GM12864 (cell line): ENCODE measurements around the gene PTTG2.
"Not testable (repeated sequence)": the region's sequence is repeated elsewhere in the genome, so short reads cannot be mapped to it uniquely, and the experiment has no call there.

Experiments used
- DNase-seq: peaks from one replicate; pipeline ENCODE4 v3.0.0-alpha.2; 2011; ENCODE audit warnings: low read depth
- H3K4me3 ChIP-seq: 2 replicates; pipeline ENCODE4 v1.5.1; 2011; ENCODE audit warnings: mild to moderate bottlenecking, low read depth, low read length, control low read depth
- TF ChIP-seq, protein P1 (sequence below): IDR thresholded peaks from 2 replicates; pipeline ENCODE4 v1.5.1; 2011; ENCODE audit warnings: low read depth, mild to moderate bottlenecking, moderate library complexity, low read length, control low read depth, inconsistent platforms; ENCODE audit errors: missing control alignments

The PTTG2 gene

DNA sequence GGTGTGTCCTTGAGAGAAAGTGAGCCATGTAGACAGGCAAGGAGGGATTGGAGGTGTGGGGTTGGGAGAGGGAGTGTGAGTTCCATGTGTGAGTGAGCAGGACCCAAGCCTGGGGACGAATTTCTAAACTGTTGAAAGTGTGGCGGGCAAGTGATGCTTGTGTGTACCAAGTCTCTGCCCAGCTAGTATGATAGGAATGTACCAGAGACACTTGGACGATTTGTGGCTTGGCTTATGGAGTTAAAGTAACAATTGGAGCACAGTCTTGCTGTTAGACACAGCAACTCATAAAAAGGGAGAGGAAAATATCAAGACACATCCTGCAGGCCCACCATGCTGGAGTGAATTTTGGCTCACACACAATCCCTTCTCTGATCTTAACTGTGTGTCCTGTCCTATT lies 8.5 kb downstream of the PTTG2 start:
- no peak for DNase-seq
- no peak overlapping the region for H3K4me3 ChIP-seq
- TF ChIP-seq, protein P1, sequence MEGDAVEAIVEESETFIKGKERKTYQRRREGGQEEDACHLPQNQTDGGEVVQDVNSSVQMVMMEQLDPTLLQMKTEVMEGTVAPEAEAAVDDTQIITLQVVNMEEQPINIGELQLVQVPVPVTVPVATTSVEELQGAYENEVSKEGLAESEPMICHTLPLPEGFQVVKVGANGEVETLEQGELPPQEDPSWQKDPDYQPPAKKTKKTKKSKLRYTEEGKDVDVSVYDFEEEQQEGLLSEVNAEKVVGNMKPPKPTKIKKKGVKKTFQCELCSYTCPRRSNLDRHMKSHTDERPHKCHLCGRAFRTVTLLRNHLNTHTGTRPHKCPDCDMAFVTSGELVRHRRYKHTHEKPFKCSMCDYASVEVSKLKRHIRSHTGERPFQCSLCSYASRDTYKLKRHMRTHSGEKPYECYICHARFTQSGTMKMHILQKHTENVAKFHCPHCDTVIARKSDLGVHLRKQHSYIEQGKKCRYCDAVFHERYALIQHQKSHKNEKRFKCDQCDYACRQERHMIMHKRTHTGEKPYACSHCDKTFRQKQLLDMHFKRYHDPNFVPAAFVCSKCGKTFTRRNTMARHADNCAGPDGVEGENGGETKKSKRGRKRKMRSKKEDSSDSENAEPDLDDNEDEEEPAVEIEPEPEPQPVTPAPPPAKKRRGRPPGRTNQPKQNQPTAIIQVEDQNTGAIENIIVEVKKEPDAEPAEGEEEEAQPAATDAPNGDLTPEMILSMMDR, result no peak

DNA sequence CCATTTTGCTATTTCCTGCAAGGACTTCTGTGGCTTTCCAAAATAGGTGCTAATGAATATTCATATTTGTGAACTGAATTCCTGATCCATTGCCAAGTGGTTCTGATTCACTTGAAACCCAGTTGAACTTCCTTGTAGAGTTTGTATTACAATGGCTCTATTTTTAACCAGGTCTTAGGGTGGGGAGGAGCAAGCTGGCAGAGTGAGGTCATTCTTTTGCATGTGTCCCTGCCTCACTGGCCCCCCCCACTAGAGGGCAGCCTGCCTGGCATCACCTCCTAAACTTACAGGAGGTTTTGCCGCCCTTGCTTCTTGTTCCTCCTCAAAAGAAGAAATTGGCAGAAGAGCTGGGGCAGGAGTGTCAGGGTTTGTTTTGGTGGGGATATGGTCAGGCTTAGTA lies 10.5 kb downstream of the PTTG2 start:
- no peak overlapping the region for H3K4me3 ChIP-seq
- TF ChIP-seq, protein P1, result peak; percentile 67
- no peak for DNase-seq

GRCh38 chr4:37971202-37971601 lies 11.0 kb downstream of the PTTG2 start:
- TF ChIP-seq, protein P1, result no peak
- H3K4me3 ChIP-seq, result no peak overlapping the region
- no peak for DNase-seq

DNA sequence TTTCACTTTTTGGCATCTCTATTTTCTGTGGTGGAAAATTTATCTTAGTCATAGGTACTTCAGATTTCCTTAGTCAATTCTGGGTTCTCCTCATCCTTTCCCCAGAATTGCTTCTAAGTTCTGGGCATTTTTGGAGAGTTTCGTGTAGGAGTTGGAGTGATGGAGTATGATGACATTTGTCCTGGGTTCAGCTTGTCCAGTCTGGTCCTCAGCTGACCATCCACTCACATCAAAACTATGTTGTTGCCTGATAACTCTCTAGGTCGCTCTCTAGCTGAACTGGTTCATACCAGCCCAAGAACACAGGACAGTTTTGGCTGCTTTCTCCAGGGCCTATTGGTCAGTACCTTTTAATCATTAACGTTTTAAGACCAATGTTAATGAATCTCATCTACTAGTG lies 13.2 kb downstream of the PTTG2 start:
- H3K4me3 ChIP-seq, result no peak overlapping the region
- TF ChIP-seq, protein P1, result no peak
- DNase-seq, result no peak

GRCh38 chr4:37975321-37975822 lies 15.2 kb downstream of the PTTG2 start:
- not testable (repeated sequence) for DNase-seq, H3K4me3 ChIP-seq

- no peak for DNase-seq
- H3K4me3 ChIP-seq, result no peak overlapping the region; the same call in 1 of the 2 replicates
- TF ChIP-seq, protein P1, result no peak
These were observed 16.3 kb downstream of the PTTG2 start for GRCh38 chr4:37976507-37976906.

- TF ChIP-seq, protein P1, result no peak
- no peak for DNase-seq
- H3K4me3 ChIP-seq, result peak overlapping the region; percentile 76
These were observed 16.8 kb downstream of the PTTG2 start for GRCh38 chr4:37976991-37977470.
